MCF 10A (cell line): Measurements from ENCODE around the gene PAK6. TPM values are rescaled to one million over a fixed set of nuclear protein-coding genes. Genes with fewer than 3 reads are reported as not detected.

ENCODE experiments used
- BruUV-seq: library from RNA; stranded (reverse); fragments of 400-500 nt; replicated peaks from 2 replicates; lab custom pipeline; 2021; lab: Mats Ljungman, UMichigan
- CTCF ChIA-PET: fragments of 300-600 bp; sonication (Branson Sonifier 250); formaldehyde crosslinking; extraction: SDS; loops from one replicate; lab custom pipeline; 2021; ENCODE audit warnings: antibody characterized with exemption, inconsistent platforms; lab: Yijun Ruan, JAX
- POLR2A ChIA-PET: fragments of 300-600, 350-650 bp; sonication (Branson Sonifier 250); formaldehyde crosslinking; extraction: SDS; loops from one replicate; lab custom pipeline; 2020; ENCODE audit warnings: antibody characterized with exemption, inconsistent platforms; lab: Yijun Ruan, JAX
- DNase-seq: peaks from one replicate; pipeline ENCODE4 v3.0.0-alpha.2; 2018; ENCODE audit not compliant: unreplicated experiment
- H3K27ac Mint-ChIP-seq: one replicate; pipeline ENCODE4 v1.8.0; 2022; ENCODE audit warnings: mild to moderate bottlenecking, low read depth, mixed read lengths; ENCODE audit not compliant: unreplicated experiment
- H3K27me3 Mint-ChIP-seq: one replicate; pipeline ENCODE4 v1.8.0; 2022; ENCODE audit warnings: mixed read lengths; ENCODE audit not compliant: insufficient read depth, unreplicated experiment
- H3K36me3 Mint-ChIP-seq: one replicate; pipeline ENCODE4 v1.8.0; 2022; ENCODE audit warnings: mild to moderate bottlenecking, moderate library complexity, mixed read lengths; ENCODE audit not compliant: insufficient read depth, unreplicated experiment
- H3K4me1 Mint-ChIP-seq: one replicate; pipeline ENCODE4 v1.8.0; 2022; ENCODE audit warnings: mixed read lengths; ENCODE audit not compliant: insufficient read depth, unreplicated experiment
- H3K4me3 Mint-ChIP-seq: one replicate; pipeline ENCODE4 v1.8.0; 2022; ENCODE audit warnings: mild to moderate bottlenecking, moderate library complexity, mixed read lengths; ENCODE audit not compliant: unreplicated experiment
- H3K9me3 Mint-ChIP-seq: one replicate; pipeline ENCODE4 v1.8.0; 2022; ENCODE audit warnings: mixed read lengths; ENCODE audit not compliant: unreplicated experiment
- intact Hi-C: fragments of 100-400 bp; cut with micrococcal nuclease; formaldehyde crosslinking; loops from 2 replicates; pipeline ENCODE4 v1.14.1; 2022
- total RNA-seq: library from RNA; stranded (reverse); gene quantifications from 2 replicates; pipeline ENCODE4 v1.2.3, GENCODE V29; 2022
- TF ChIP-seq, protein P1 (sequence below): fragments of 200-600 bp; IDR thresholded peaks from one replicate; pipeline ENCODE4 v1.8.0; 2022; ENCODE audit warnings: antibody characterized with exemption, mild to moderate bottlenecking; ENCODE audit not compliant: unreplicated experiment

PAK6 gene
- total RNA-seq, 1 experiment from 2014 or later: 9.3 TPM

DNA sequence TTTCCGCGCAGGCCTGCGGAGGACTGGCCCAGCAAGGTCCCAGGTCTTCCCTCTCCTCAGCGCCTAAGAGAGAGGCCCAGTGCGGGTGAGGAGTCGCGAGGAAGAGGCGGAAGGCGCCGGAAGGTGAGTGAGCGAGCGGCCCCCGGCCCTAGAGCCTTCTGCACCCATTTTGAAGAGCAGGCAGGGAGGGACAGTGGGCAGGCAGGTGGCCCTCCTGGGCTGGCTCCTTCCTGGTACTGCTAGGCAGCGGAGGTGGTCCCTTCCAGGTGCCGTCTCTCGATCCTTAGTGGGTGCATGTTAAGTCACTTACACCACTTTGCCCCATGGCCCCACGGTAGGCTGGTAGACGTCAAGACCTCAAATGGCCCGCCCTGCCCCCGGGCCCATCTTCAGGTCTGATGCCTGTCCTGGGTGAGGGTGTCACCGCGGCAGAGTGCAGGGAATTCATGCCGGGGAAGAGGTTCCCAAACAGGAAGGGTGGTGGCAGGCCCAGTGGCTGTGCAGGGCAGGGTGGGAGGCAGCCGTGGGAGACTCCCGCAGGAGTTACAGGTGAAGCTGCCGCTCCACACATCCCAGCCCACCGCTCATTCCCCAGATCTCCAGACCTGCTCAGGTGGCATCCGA, 14.4 kb downstream of the PAK6 start:
- ChIA-PET CTCF (interaction anchor here (2.9 kb wide), 1 partner anchor 21 kb away, joined by 20 read pairs; no protein-coding TSS in a partner anchor), POLR2A (no interaction called here)
- no peaks in the 10 kb centered on the region for H3K27me3 Mint-ChIP-seq
- no peak overlapping the region for H3K4me3 Mint-ChIP-seq
- H3K4me1 Mint-ChIP-seq: peaks cover 12% of the 10 kb centered on the region
- DNase-seq: no peak
- TF ChIP-seq, protein P1, sequence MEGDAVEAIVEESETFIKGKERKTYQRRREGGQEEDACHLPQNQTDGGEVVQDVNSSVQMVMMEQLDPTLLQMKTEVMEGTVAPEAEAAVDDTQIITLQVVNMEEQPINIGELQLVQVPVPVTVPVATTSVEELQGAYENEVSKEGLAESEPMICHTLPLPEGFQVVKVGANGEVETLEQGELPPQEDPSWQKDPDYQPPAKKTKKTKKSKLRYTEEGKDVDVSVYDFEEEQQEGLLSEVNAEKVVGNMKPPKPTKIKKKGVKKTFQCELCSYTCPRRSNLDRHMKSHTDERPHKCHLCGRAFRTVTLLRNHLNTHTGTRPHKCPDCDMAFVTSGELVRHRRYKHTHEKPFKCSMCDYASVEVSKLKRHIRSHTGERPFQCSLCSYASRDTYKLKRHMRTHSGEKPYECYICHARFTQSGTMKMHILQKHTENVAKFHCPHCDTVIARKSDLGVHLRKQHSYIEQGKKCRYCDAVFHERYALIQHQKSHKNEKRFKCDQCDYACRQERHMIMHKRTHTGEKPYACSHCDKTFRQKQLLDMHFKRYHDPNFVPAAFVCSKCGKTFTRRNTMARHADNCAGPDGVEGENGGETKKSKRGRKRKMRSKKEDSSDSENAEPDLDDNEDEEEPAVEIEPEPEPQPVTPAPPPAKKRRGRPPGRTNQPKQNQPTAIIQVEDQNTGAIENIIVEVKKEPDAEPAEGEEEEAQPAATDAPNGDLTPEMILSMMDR: no peak
- peaks cover 28% of the 10 kb centered on the region for H3K36me3 Mint-ChIP-seq
- H3K9me3 Mint-ChIP-seq: no peaks in the 10 kb centered on the region
- H3K27ac Mint-ChIP-seq: no peak overlapping the region
- no TSS peak for BruUV-seq
- intact Hi-C loops: no loop called here

DNA sequence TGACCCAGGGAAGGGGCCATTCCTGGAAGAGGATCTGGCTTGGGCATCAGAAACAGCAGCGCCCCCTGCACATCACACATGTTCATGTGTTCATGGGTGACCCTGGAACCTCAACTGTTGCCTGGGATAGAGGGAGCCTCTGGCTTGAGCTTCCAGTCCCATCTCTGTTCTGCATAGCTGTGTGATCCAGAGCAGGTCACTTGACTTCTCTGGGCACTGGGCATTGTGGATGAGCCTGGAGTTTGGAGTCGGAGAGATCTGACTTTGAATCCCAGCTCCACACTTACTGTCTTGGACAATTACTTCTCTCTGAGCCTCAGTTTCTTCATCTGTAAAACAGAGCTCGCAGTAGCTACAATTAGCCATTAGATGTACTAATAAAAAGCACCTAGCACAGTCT, 15.6 kb downstream of the PAK6 start:
- no peak overlapping the region for H3K27ac Mint-ChIP-seq
- H3K9me3 Mint-ChIP-seq: no peaks in the 10 kb centered on the region
- ChIA-PET CTCF (interaction anchor here (0.7 to 4.2 kb wide), 4 partner anchors 10 to 150 kb away, joined by 3 to 32 read pairs (median 14); no protein-coding TSS in a partner anchor), POLR2A (interaction anchor here (1.0 kb wide), 1 partner anchor 19 kb away, joined by 3 read pairs; no protein-coding TSS in a partner anchor)
- H3K4me3 Mint-ChIP-seq: no peak overlapping the region
- H3K36me3 Mint-ChIP-seq: peaks cover 35% of the 10 kb centered on the region
- no peaks in the 10 kb centered on the region for H3K27me3 Mint-ChIP-seq
- BruUV-seq: no TSS peak
- TF ChIP-seq, protein P1: no peak
- intact Hi-C loops: no loop called here
- no peak for DNase-seq
- peaks cover 8% of the 10 kb centered on the region for H3K4me1 Mint-ChIP-seq

DNA sequence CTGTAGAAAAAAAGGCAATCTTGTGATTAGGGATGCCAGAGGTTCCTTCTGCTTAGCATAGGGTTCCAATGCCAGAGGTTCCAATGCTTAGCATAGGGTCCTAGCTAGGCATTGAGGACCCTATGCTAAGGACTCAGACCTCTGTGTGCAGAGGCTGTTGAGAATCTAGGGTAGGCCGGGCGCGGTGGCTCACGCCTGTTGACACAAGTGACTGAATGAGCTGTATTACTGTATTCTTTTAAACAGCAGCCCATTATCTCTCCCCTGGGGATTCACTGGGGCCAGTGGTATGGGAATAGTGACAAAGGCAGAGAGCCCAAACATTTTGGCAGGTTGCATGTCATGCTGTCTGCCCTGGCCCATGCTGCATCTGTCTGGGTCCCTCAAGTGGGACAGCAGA, 16.2 kb downstream of the PAK6 start:
- POLR2A ChIA-PET: interaction anchor here (0.6 to 1.0 kb wide), 2 partner anchors 19 to 1401 kb away, joined by 3 read pairs; no protein-coding TSS in a partner anchor
- Mint-ChIP-seq H3K4me3 (no peak overlapping the region), H3K36me3 (peaks cover 37% of the 10 kb centered on the region), H3K9me3 (no peaks in the 10 kb centered on the region), H3K27me3 (no peaks in the 10 kb centered on the region), H3K27ac (no peak overlapping the region), H3K4me1 (peaks cover 2% of the 10 kb centered on the region)
- TF ChIP-seq, protein P1: no peak
- BruUV-seq: no TSS peak
- CTCF ChIA-PET: interaction anchor here (0.7 to 4.2 kb wide), 4 partner anchors 9 to 151 kb away, joined by 3 to 32 read pairs (median 14); no protein-coding TSS in a partner anchor
- intact Hi-C loops: no loop called here
- DNase-seq: no peak

DNA sequence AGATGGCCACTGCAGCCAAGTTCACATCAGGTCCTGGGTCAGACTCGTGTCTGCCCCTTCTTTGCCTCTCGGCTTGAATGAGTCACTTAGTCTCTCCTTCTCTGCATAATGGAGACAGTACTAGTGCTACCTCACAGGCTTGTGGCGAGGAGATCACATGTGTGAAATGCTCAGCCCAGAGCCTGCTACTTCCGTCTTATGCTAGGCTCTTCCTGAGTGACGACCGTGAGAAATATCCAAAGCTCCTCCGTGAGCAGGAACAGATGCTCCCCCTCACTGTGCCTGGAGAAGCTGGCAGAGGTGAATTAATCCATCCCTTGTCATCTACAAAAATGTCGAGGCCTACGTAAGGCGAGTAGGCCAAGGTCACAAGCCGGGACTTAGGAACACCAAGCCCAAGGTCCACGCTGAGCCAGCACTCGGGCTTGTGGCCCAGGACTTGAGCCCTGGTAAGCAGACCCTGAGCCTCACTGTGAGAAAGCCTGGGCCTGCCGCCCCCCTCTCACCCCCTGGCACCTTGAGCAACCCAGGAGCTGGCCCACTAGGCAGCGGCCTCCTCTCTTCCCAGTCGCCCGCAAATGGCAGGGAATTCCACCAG, 17.9 kb downstream of the PAK6 start:
- Mint-ChIP-seq H3K9me3 (no peaks in the 10 kb centered on the region), H3K27ac (no peak overlapping the region), H3K36me3 (peaks cover 32% of the 10 kb centered on the region), H3K4me3 (no peak overlapping the region), H3K4me1 (no peaks in the 10 kb centered on the region), H3K27me3 (no peaks in the 10 kb centered on the region)
- ChIA-PET POLR2A (interaction anchor here (0.9 kb wide), 1 partner anchor 16 kb away, joined by 3 read pairs; no protein-coding TSS in a partner anchor), CTCF (interaction anchor here (1.1 to 4.2 kb wide), 5 partner anchors 15 to 39 kb away, joined by 3 to 32 read pairs (median 14); no protein-coding TSS in a partner anchor)
- BruUV-seq: no TSS peak
- TF ChIP-seq, protein P1: no peak
- intact Hi-C loops: no loop called here
- no peak for DNase-seq
